Panc1 (cell line): ENCODE results near the gene PAX7. TPM values are rescaled to one million over a fixed set of nuclear protein-coding genes. Genes with fewer than 3 reads are reported as not detected.

Experiments
- total RNA-seq: library from RNA; stranded (reverse); gene quantifications from one replicate; pipeline ENCODE4 v1.2.1, GENCODE V29; 2021; ENCODE audit not compliant: unreplicated experiment

Gene PAX7
- total RNA-seq, 1 experiment from 2014 or later = not detected

Other genes starting within 250 kb of the PAX7 start
- 0.31 TPM for gene KLHDC7A, start 149.9 kb upstream of the PAX7 start, total RNA-seq
- not detected for gene TAS1R2, start 228.8 kb downstream of the PAX7 start, total RNA-seq